Activated T-cell treated with anti-CD3 and anti-CD28 coated beads, Interleukin-2, amount 50 U/mL, for 72 hours (primary cell): Measurements from ENCODE around the gene PIK3R6. TPM values are rescaled to one million over a fixed set of nuclear protein-coding genes. Genes with fewer than 3 reads are reported as not detected.
"Not testable (repeated sequence)": the region's sequence is repeated elsewhere in the genome, so short reads cannot be mapped to it uniquely, and the experiment has no call there.

Source experiments
- ATAC-seq, 2 donors: fragments of 150-1000 bp; cut with Tn5 transposase; replicated peaks in 1 of 2; 2 replicates each; pipeline ENCODE4 v1.10.0; 2021; ENCODE audit warnings: moderate library complexity in 2 of 2, mild to moderate bottlenecking in 1 of 2
- DNase-seq, 2 donors: peaks; one replicate each; pipeline ENCODE4 v3.0.0; 2021 to 2022; ENCODE audit warnings: mixed read lengths in 1 of 2
- H3K27ac Mint-ChIP-seq: one replicate; pipeline ENCODE4 v1.8.0; 2022; ENCODE audit warnings: mild to moderate bottlenecking, moderate library complexity, mixed read lengths
- H3K27me3 Mint-ChIP-seq: one replicate; pipeline ENCODE4 v1.8.0; 2022; ENCODE audit warnings: low read depth, mixed read lengths
- H3K36me3 Mint-ChIP-seq, 2 donors: one replicate each; pipeline ENCODE4 v1.8.0; 2022; ENCODE audit warnings: mixed read lengths in 2 of 2, mild to moderate bottlenecking in 1 of 2; ENCODE audit not compliant: insufficient read depth in 2 of 2
- H3K4me1 Mint-ChIP-seq: one replicate; pipeline ENCODE4 v1.8.0; 2022; ENCODE audit warnings: low read depth, mixed read lengths
- H3K4me3 Mint-ChIP-seq, 2 donors: one replicate each; pipeline ENCODE4 v1.8.0; 2022; ENCODE audit warnings: mild to moderate bottlenecking in 2 of 2, mixed read lengths in 2 of 2, moderate library complexity in 2 of 2
- H3K9me3 Mint-ChIP-seq, 2 donors: one replicate each; pipeline ENCODE4 v1.8.0; 2022; ENCODE audit warnings: mixed read lengths in 2 of 2
- total RNA-seq, 2 donors: library from RNA; stranded (reverse); gene quantifications; one replicate each; pipeline ENCODE4 v1.2.3, GENCODE V29; 2022

Gene PIK3R6
- total RNA-seq, 2 donors from 2014 or later: 0.99 to 2.6 TPM

- peaks cover 3 to 12% of the 10 kb centered on the region in 2 donors for H3K36me3 Mint-ChIP-seq
- H3K4me3 Mint-ChIP-seq: no peak overlapping the region
- ATAC-seq (peak in 1 of 2 donors; percentile 60), DNase-seq (no peak)
- no peak overlapping the region for H3K27ac Mint-ChIP-seq
- H3K9me3 Mint-ChIP-seq: peaks cover 5 to 13% of the 10 kb centered on the region in 2 donors
- peaks cover 7% of the 10 kb centered on the region for H3K4me1 Mint-ChIP-seq
- H3K27me3 Mint-ChIP-seq: no peaks in the 10 kb centered on the region
These were observed 60.4 kb downstream of the PIK3R6 start for GRCh38 chr17:8806926-8807550.

DNA sequence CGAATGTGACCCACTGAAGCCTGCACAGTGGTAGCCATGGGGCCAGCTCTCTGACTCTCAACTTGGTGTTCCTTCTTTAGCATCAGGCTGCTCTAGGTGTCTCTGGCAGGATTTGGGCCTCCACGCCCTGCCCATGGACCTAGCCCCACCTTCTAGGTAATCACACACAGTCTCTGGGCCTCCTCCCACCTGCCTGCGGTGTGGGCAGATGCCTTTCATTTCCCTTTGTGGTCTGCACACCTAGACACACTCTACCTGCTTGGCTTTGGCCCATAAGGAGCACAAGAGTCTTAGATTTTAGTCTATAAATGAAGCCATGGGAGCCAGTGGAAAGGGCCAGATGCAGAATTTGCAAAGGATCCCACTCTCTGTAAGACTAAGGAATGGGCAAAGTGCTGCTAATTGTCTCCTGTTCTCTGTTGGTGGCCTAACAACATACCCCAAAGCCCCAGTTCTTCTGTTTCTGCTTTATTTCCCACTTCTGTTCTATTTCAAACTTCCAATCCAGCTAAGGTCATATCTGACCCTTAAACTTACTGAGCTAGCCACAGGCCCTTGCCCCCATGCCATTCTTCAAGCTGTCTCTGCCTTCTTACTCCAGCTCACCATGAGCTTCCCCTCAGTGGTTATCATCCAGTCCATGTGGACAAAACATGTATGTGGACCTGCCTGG lies 61.1 kb downstream of the PIK3R6 start:
- peaks cover 7% of the 10 kb centered on the region for H3K4me1 Mint-ChIP-seq
- no peaks in the 10 kb centered on the region for H3K27me3 Mint-ChIP-seq
- H3K27ac Mint-ChIP-seq: no peak overlapping the region
- H3K4me3 Mint-ChIP-seq: no peak overlapping the region
- DNase-seq: no peak
- peaks cover 5 to 10% of the 10 kb centered on the region in 2 donors for H3K9me3 Mint-ChIP-seq
- peaks cover 3 to 8% of the 10 kb centered on the region in 2 donors for H3K36me3 Mint-ChIP-seq
- ATAC-seq: no peak

GRCh38 chr17:8805396-8805795 lies 62.1 kb downstream of the PIK3R6 start:
- DNase-seq, H3K27me3 Mint-ChIP-seq, H3K9me3 Mint-ChIP-seq, H3K27ac Mint-ChIP-seq, H3K4me1 Mint-ChIP-seq, H3K36me3 Mint-ChIP-seq, H3K4me3 Mint-ChIP-seq, ATAC-seq: not testable (repeated sequence)

- DNase-seq (no peak), ATAC-seq (no peak)
- Mint-ChIP-seq H3K4me3 (no peak overlapping the region), H3K36me3 (peaks cover 2 to 3% of the 10 kb centered on the region in 2 donors), H3K27me3 (no peaks in the 10 kb centered on the region), H3K27ac (no peak overlapping the region), H3K4me1 (peaks cover 7% of the 10 kb centered on the region), H3K9me3 (peaks cover 0 to 6% of the 10 kb centered on the region in 2 donors)
These were observed 63.7 kb downstream of the PIK3R6 start for GRCh38 chr17:8803531-8804420.

DNA sequence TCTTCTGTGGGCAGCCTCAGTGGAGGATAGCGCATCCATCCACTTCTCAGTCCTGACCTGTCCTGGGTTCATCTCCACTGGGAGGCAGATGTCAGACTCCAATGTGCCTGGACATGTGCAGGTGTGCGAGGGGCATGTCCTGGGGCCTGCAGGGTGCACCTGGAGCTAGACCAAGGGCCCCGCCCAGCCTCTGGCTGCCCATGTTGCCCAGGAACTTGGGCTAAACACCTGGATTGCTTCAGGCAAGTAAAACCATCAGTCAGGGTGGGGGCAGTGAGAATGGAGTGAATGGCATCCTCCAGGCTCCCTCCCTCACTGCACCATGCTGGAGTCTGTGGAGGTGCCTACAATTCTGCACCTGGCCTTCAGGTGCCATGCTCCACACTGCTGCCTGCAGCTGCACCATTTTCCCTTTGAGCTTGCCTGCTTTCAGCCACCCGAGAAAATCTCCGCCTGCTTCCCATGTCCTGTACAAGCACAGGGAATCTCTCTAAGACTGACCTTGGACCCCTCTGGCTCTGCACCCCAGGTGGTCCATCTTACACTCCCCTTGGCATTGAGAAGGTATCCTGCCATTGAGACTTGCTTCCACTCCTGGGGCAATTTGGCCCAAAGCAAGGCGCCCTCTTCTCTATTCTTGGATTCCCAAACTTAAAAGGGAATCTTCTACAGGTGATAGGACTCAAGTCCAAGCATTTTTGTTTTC lies 66.2 kb downstream of the PIK3R6 start:
- no peak for DNase-seq
- Mint-ChIP-seq H3K27ac (no peak overlapping the region), H3K4me1 (no peaks in the 10 kb centered on the region), H3K4me3 (no peak overlapping the region), H3K9me3 (no peaks in the 10 kb centered on the region), H3K27me3 (no peaks in the 10 kb centered on the region), H3K36me3 (no peaks in the 10 kb centered on the region)
- no peak for ATAC-seq

DNA sequence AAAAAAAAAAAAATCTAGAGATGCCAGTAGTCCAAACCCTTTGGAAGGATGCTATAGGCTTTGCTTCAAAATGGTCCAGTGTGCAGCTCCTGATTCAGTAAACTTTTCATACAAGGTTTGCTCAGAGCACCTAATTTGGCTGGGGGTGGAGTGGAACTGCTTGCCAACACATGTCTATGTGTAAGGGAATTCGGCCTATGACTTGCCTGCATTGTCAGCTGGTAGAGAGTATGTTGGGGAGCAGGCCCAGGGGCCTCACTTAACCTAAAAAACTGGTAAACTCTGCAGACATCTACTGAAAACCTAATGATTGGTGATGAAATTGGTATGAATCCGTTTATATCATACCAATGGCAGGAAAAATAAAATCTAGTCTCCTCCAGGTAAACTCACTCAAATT lies 66.8 kb downstream of the PIK3R6 start:
- Mint-ChIP-seq H3K27ac (no peak overlapping the region), H3K4me1 (no peaks in the 10 kb centered on the region), H3K36me3 (no peaks in the 10 kb centered on the region), H3K4me3 (no peak overlapping the region), H3K27me3 (no peaks in the 10 kb centered on the region), H3K9me3 (no peaks in the 10 kb centered on the region)
- ATAC-seq: no peak
- no peak for DNase-seq

GRCh38 chr17:8799570-8800212 lies 67.8 kb downstream of the PIK3R6 start:
- Mint-ChIP-seq H3K36me3 (no peaks in the 10 kb centered on the region), H3K4me3 (no peak overlapping the region), H3K4me1 (no peaks in the 10 kb centered on the region), H3K9me3 (no peaks in the 10 kb centered on the region), H3K27me3 (no peaks in the 10 kb centered on the region), H3K27ac (no peak overlapping the region)
- no peak for ATAC-seq
- no peak for DNase-seq

GRCh38 chr17:8798846-8799569 lies 68.5 kb downstream of the PIK3R6 start, which contains the start of gene MFSD6L:
Gene MFSD6L, minus strand, starts transcription at chr17:8799365. Its CDS starts 245 bp downstream, at chr17:8799120.
- no peak for ATAC-seq
- Mint-ChIP-seq H3K27ac (no peak within 1 kb of the TSS), H3K36me3 (no peaks in the 10 kb centered on the region), H3K27me3 (no peaks in the 10 kb centered on the region), H3K9me3 (no peaks in the 10 kb centered on the region), H3K4me3 (no peak within 1 kb of the TSS), H3K4me1 (no peaks in the 10 kb centered on the region)
- no peak for DNase-seq

- ATAC-seq: no peak
- H3K4me1 Mint-ChIP-seq: no peaks in the 10 kb centered on the region
- H3K27me3 Mint-ChIP-seq: no peaks in the 10 kb centered on the region
- no peak overlapping the region for H3K27ac Mint-ChIP-seq
- peaks cover 0 to 2% of the 10 kb centered on the region in 2 donors for H3K36me3 Mint-ChIP-seq
- no peaks in the 10 kb centered on the region for H3K9me3 Mint-ChIP-seq
- DNase-seq: no peak
- H3K4me3 Mint-ChIP-seq: no peak overlapping the region
These were observed 69.2 kb downstream of the PIK3R6 start for GRCh38 chr17:8798176-8798845.

- H3K27ac Mint-ChIP-seq: no peak overlapping the region
- H3K4me3 Mint-ChIP-seq: no peak overlapping the region
- no peaks in the 10 kb centered on the region for H3K4me1 Mint-ChIP-seq
- peaks cover 0 to 2% of the 10 kb centered on the region in 2 donors for H3K36me3 Mint-ChIP-seq
- DNase-seq: no peak
- no peak for ATAC-seq
- H3K9me3 Mint-ChIP-seq: no peaks in the 10 kb centered on the region
- no peaks in the 10 kb centered on the region for H3K27me3 Mint-ChIP-seq
These were observed 69.8 kb downstream of the PIK3R6 start for GRCh38 chr17:8797621-8798175.

DNA sequence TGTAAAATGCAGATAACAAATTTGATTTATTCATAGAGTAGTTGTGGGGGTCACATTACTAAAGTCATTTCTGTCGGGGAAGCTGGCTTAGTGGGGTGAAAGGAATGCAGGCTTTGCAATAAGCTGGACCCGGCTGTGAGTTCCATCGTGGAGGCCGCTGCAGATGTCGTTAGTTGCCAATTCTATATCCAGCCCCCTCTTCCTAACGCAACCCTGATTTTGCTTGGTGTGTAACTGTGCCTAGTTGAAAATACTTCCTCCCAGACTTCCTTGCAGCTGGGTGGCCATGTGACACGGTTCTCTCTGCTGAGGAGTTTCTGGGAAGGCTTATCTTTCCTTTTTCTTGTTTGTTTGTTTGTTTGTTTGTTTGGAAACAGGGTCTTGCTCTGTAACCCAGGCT lies 72.8 kb downstream of the PIK3R6 start:
- Mint-ChIP-seq H3K27me3 (no peaks in the 10 kb centered on the region), H3K4me1 (peaks cover 6% of the 10 kb centered on the region), H3K4me3 (no peak overlapping the region), H3K9me3 (peaks cover 4% of the 10 kb centered on the region in 2 donors), H3K27ac (no peak overlapping the region), H3K36me3 (peaks cover 2% of the 10 kb centered on the region in 2 donors)
- ATAC-seq: no peak
- DNase-seq: no peak
